Measurements from ENCODE around the gene GOLGA1.
"Not testable (repeated sequence)": the region's sequence is repeated elsewhere in the genome, so short reads cannot be mapped to it uniquely, and the experiment has no call there.

Gene GOLGA1

GRCh38 chr9:124934290-124934689 is 6.6 kb downstream of the GOLGA1 start:
- DNase-seq: no peak

- DNase-seq: no peak
These were observed 8.6 kb downstream of the GOLGA1 start for GRCh38 chr9:124932333-124932732.

- DNase-seq: no peak
These were observed 11.4 kb downstream of the GOLGA1 start for GRCh38 chr9:124929464-124929863.

GRCh38 chr9:124928116-124928515 is 12.8 kb downstream of the GOLGA1 start:
- no peak for DNase-seq

- not testable (repeated sequence) for DNase-seq
These were observed 20.5 kb downstream of the GOLGA1 start for GRCh38 chr9:124920394-124920793.

GRCh38 chr9:124914753-124915405 is 26.0 kb downstream of the GOLGA1 start:
- DNase-seq: no peak

GRCh38 chr9:124913378-124913777 is 27.5 kb downstream of the GOLGA1 start:
- DNase-seq: no peak

- DNase-seq: no peak
These were observed 29.1 kb downstream of the GOLGA1 start for GRCh38 chr9:124911766-124912165.

- no peak for DNase-seq
These were observed 32.8 kb downstream of the GOLGA1 start for GRCh38 chr9:124908098-124908497.

- no peak for DNase-seq
These were observed 33.9 kb downstream of the GOLGA1 start for GRCh38 chr9:124906966-124907365.

- DNase-seq: no peak
These were observed 41.0 kb downstream of the GOLGA1 start for GRCh38 chr9:124899845-124900244.

- DNase-seq: no peak
These were observed 43.1 kb downstream of the GOLGA1 start for GRCh38 chr9:124897570-124898460.

- no peak for DNase-seq
These were observed 46.1 kb downstream of the GOLGA1 start for GRCh38 chr9:124894741-124895170.

- no peak for DNase-seq
These were observed 46.7 kb downstream of the GOLGA1 start for GRCh38 chr9:124894035-124894740.

GRCh38 chr9:124890179-124890578 is 50.7 kb downstream of the GOLGA1 start:
- DNase-seq: no peak

- no peak for DNase-seq
These were observed 51.9 kb downstream of the GOLGA1 start for GRCh38 chr9:124889006-124889405.

- no peak for DNase-seq
These were observed 53.1 kb downstream of the GOLGA1 start for GRCh38 chr9:124887832-124888231.

GRCh38 chr9:124886866-124887492 is 53.9 kb downstream of the GOLGA1 start:
- DNase-seq: no peak

GRCh38 chr9:124886461-124886860 is 54.4 kb downstream of the GOLGA1 start:
- DNase-seq: no peak

GRCh38 chr9:124885551-124885950 is 55.3 kb downstream of the GOLGA1 start:
- no peak for DNase-seq

- no peak for DNase-seq
These were observed 56.5 kb downstream of the GOLGA1 start for GRCh38 chr9:124884376-124884775.

GRCh38 chr9:124882231-124882630 is 58.7 kb downstream of the GOLGA1 start:
- DNase-seq: no peak

GRCh38 chr9:124881138-124881743 is 59.6 kb downstream of the GOLGA1 start:
- no peak for DNase-seq
